Keratinocyte (primary cell): ENCODE data around the gene CSRP1. TPM values are rescaled to one million over a fixed set of nuclear protein-coding genes. Genes with fewer than 3 reads are reported as not detected.

Experiments used
- DNase-seq: peaks from one replicate; pipeline ENCODE4 v3.0.0-alpha.2; 2011; ENCODE audit warnings: low read depth, missing footprints, low spot score
- FAIRE-seq: peaks from 2 replicates; lab custom pipeline; 2011; peaks lifted over from hg19 to GRCh38; lab: Jason Lieb, UNC
- H2AFZ ChIP-seq: 2 replicates; pipeline ENCODE4 v1.6.0; 2012; ENCODE audit warnings: low read length, control low read depth, inconsistent platforms; ENCODE audit not compliant: control insufficient read depth
- H3K27ac ChIP-seq: 2 replicates; pipeline ENCODE4 v1.5.1; 2011; ENCODE audit warnings: low read length; ENCODE audit not compliant: control insufficient read depth, insufficient read depth
- H3K27me3 ChIP-seq: 3 replicates; pipeline ENCODE4 v1.6.0; 2011; ENCODE audit warnings: low read length; ENCODE audit not compliant: control insufficient read depth, insufficient read depth; ENCODE audit errors: extremely low read depth
- H3K36me3 ChIP-seq, 2 experiments: 2 replicates in 1 of 2; 3 replicates in 1 of 2; pipeline ENCODE4 v1.5.1; 2011; ENCODE audit warnings: low read length in 2 of 2, mild to moderate bottlenecking in 1 of 2; ENCODE audit not compliant: control insufficient read depth in 2 of 2, insufficient read depth in 2 of 2; ENCODE audit errors: extremely low read depth in 1 of 2
- H3K4me1 ChIP-seq: 3 replicates; pipeline ENCODE4 v1.5.1; 2011; ENCODE audit warnings: low read length; ENCODE audit not compliant: control insufficient read depth, insufficient read depth; ENCODE audit errors: extremely low read depth
- H3K4me2 ChIP-seq: 3 replicates; pipeline ENCODE4 v1.6.0; 2011; ENCODE audit warnings: low read depth, low read length; ENCODE audit not compliant: control insufficient read depth, insufficient read depth; ENCODE audit errors: extremely low read depth
- H3K4me3 ChIP-seq, 3 experiments: fragments of 200-600 bp in 1 of 3; sonication (generic) in 1 of 3; 2 replicates in 2 of 3; 3 replicates in 1 of 3; pipeline ENCODE4 v1.5.1; 2011 to 2016; ENCODE audit warnings: low read length in 3 of 3, mild to moderate bottlenecking in 3 of 3, control low read depth in 2 of 3, inconsistent platforms in 1 of 3, low read depth in 1 of 3, mixed read lengths in 1 of 3, mixed run types in 1 of 3, moderate library complexity in 1 of 3; ENCODE audit not compliant: control insufficient read depth in 2 of 3, insufficient read depth in 2 of 3; ENCODE audit errors: extremely low read depth in 1 of 3
- H3K79me2 ChIP-seq: 2 replicates; pipeline ENCODE4 v1.6.0; 2012; ENCODE audit warnings: low read length; ENCODE audit not compliant: control insufficient read depth, insufficient read depth
- H3K9ac ChIP-seq: 3 replicates; pipeline ENCODE4 v1.6.0; 2011; ENCODE audit warnings: low read length; ENCODE audit not compliant: control insufficient read depth, insufficient read depth; ENCODE audit errors: extremely low read depth
- H3K9me1 ChIP-seq: 3 replicates; pipeline ENCODE4 v1.6.0; 2011; ENCODE audit warnings: low read length; ENCODE audit not compliant: control insufficient read depth, insufficient read depth; ENCODE audit errors: extremely low read depth
- H3K9me3 ChIP-seq: 2 replicates; pipeline ENCODE4 v1.5.1; 2012; ENCODE audit warnings: low read depth, low read length; ENCODE audit not compliant: control insufficient read depth
- H4K20me1 ChIP-seq: 3 replicates; pipeline ENCODE4 v1.6.0; 2011; ENCODE audit warnings: low read length; ENCODE audit not compliant: control insufficient read depth, insufficient read depth; ENCODE audit errors: extremely low read depth
- EZH2 ChIP-seq: IDR thresholded peaks from one replicate; pipeline ENCODE4 v1.6.1; 2012; ENCODE audit warnings: inconsistent platforms, mild to moderate bottlenecking, low read length, moderate library complexity
- dilution Hi-C: fragments of 300-500 bp; cut with MboI; formaldehyde crosslinking; loops from one replicate; pipeline ENCODE4 v1.7.0; 2020; ENCODE audit warnings: low sequenced_read_pairs; ENCODE audit not compliant: extremely low pct_ligation_motif_present
- polyA plus RNA-seq, 5 experiments: library from polyadenylated mRNA; depleted of rRNA in 3 of 5; stranded (reverse) in 3 of 5; stranded (forward) in 1 of 5; unstranded in 1 of 5; fragments of >200 nt; gene quantifications; 1 replicate in 1 of 5; 2 replicates in 3 of 5; 3 replicates in 1 of 5; pipeline versions ENCODE4 v1.2.1 to v1.2.3, GENCODE V29; 2011 to 2012; ENCODE audit warnings: missing spikeins in 2 of 5, low read depth in 1 of 5, low replicate concordance in 1 of 5
- TF ChIP-seq, protein P1 (sequence below), 3 experiments: IDR thresholded peaks in 1 of 3; conservative IDR thresholded peaks in 1 of 3; optimal IDR thresholded peaks in 1 of 3; 2 replicates in 2 of 3; 3 replicates in 1 of 3; pipeline versions ENCODE3 to v1.5.1; 2011; ENCODE audit warnings: low read length in 3 of 3, mild to moderate bottlenecking in 3 of 3, moderate library complexity in 2 of 3, control low read depth in 1 of 3, inconsistent platforms in 1 of 3; ENCODE audit not compliant: insufficient read depth in 2 of 3; ENCODE audit errors: extremely low read depth in 1 of 3

CSRP1 gene
- polyA plus RNA-seq, 1 donor (not counting 4 experiments of a cell fraction or from before 2014, with no cell fraction given), result 168 TPM

DNA sequence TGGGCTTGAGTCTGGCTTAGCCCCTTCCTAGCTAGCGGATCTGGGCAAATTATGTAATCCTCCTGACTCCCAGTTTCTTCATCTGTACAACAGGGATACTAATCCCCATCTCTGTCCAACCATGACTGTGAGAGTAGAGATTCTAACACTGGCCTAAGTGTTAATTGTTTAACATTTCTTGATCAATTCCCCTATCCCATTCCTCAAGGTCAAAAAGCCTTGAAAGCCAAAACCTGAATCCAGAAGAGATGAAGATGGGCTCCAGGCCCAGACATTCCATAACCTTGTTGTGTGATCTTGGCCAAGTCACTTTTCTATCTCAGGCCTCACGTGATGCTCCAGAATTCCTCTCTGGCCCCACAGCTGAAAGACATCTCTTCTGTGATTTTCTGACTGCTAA, 19.2 kb downstream of the CSRP1 start:
- Histone ChIP-seq H4K20me1 (peaks cover 2% of the 10 kb centered on the region), H3K9me1 (no peaks in the 10 kb centered on the region), H3K27ac (no peak overlapping the region), H3K4me2 (no peak overlapping the region), H3K27me3 (no peaks in the 10 kb centered on the region), H3K4me3 (no peak overlapping the region), H3K36me3 (peaks cover 30 to 39% of the 10 kb centered on the region in 2 experiments), H3K9ac (no peak overlapping the region), H3K9me3 (no peaks in the 10 kb centered on the region), H3K79me2 (no peaks in the 10 kb centered on the region), H2AFZ (no peak overlapping the region), H3K4me1 (peaks cover 20% of the 10 kb centered on the region)
- FAIRE-seq (no peak), DNase-seq (no peak)
- TF ChIP-seq EZH2, result no peak
- TF ChIP-seq, protein P1, sequence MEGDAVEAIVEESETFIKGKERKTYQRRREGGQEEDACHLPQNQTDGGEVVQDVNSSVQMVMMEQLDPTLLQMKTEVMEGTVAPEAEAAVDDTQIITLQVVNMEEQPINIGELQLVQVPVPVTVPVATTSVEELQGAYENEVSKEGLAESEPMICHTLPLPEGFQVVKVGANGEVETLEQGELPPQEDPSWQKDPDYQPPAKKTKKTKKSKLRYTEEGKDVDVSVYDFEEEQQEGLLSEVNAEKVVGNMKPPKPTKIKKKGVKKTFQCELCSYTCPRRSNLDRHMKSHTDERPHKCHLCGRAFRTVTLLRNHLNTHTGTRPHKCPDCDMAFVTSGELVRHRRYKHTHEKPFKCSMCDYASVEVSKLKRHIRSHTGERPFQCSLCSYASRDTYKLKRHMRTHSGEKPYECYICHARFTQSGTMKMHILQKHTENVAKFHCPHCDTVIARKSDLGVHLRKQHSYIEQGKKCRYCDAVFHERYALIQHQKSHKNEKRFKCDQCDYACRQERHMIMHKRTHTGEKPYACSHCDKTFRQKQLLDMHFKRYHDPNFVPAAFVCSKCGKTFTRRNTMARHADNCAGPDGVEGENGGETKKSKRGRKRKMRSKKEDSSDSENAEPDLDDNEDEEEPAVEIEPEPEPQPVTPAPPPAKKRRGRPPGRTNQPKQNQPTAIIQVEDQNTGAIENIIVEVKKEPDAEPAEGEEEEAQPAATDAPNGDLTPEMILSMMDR (optimal IDR thresholded peaks at IDR 0.05 in 1 of 3, IDR thresholded peaks at IDR 0.05 in 1 of 3, conservative IDR thresholded peaks at IDR 0.05 in 1 of 3; ENCODE audit: extremely low read depth in 1 of 3, insufficient read depth in 2 of 3, low read length in 3 of 3), result no peak
- dilution Hi-C loops, result no loop called here

DNA sequence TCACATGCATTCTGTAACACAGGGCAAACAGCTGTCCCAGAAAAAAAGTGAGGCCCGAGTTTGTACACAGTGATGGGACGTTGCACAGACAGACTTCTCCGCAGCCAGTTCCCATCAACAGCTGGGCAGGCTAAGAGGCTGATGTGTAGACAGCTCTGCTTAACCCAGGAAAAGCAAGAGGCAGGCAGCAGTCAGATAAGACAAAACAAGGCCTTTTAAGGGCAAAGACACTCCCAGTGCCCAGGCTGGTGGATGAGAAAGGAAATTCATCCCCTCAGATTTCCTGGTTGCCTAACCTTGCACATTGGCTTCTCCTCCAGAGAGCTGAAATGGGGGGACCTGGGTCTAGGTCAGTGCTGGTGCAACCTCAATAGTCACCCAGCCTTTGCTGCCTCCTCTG, 20.7 kb downstream of the CSRP1 start:
- no peak overlapping the region for H3K9ac ChIP-seq
- no peaks in the 10 kb centered on the region for H3K27me3 ChIP-seq
- H3K9me3 ChIP-seq, result no peaks in the 10 kb centered on the region
- dilution Hi-C loops, result no loop called here
- peaks cover 30% of the 10 kb centered on the region for H3K4me1 ChIP-seq
- no peak overlapping the region for H3K4me2 ChIP-seq
- no peak for FAIRE-seq
- no peaks in the 10 kb centered on the region for H3K9me1 ChIP-seq
- H3K27ac ChIP-seq, result no peak overlapping the region
- H3K79me2 ChIP-seq, result no peaks in the 10 kb centered on the region
- no peak for TF ChIP-seq EZH2
- H2AFZ ChIP-seq, result no peak overlapping the region
- peaks cover 2% of the 10 kb centered on the region for H4K20me1 ChIP-seq
- no peak overlapping the region for H3K4me3 ChIP-seq
- DNase-seq, result no peak
- H3K36me3 ChIP-seq, result peaks cover 25 to 39% of the 10 kb centered on the region in 2 experiments

DNA sequence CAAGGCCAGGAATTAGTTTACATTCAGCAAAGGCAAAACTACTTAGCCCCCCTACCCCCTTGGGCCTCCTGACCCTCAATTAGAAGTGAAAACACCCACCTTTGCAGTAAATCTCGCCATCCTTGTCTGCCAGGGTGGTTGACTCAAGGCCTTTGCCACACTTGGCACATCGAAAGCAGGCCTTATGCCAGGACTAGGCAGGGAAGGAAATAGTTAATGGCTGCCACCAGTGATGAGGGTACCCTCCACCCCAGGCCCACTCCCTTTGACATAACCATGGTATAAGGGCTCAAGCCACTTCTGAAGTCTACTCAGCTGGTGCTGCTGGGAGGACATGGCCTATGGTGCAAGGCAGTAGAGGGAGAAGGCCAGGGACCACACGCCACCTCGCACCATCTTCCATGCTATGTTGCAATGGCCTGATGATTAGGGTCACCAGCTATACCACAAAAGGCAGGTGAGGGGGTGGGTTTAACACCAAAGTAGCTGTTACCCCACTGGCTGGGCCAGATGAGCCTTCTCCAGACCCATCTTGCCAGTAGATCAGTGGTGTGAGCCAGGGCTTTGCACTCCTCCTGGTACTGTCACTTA, 21.6 kb downstream of the CSRP1 start:
- Histone ChIP-seq H3K79me2 (no peaks in the 10 kb centered on the region), H2AFZ (no peak overlapping the region), H3K27me3 (no peaks in the 10 kb centered on the region), H3K27ac (no peak overlapping the region), H3K9me3 (no peaks in the 10 kb centered on the region), H3K9ac (no peak overlapping the region), H3K9me1 (no peaks in the 10 kb centered on the region), H3K4me1 (peaks cover 31% of the 10 kb centered on the region), H4K20me1 (peaks cover 2% of the 10 kb centered on the region), H3K36me3 (peaks cover 23 to 32% of the 10 kb centered on the region in 2 experiments), H3K4me3 (no peak overlapping the region), H3K4me2 (no peak overlapping the region)
- FAIRE-seq, result no peak
- DNase-seq, result no peak
- TF ChIP-seq EZH2, result no peak
- dilution Hi-C loops, result no loop called here
